A673 (cell line): ENCODE results near the gene PDHB. TPM values are rescaled to one million over a fixed set of nuclear protein-coding genes. Genes with fewer than 3 reads are reported as not detected.

Source experiments
- BruUV-seq: library from RNA; stranded (reverse); fragments of 400-500 nt; replicated peaks from 2 replicates; lab custom pipeline; 2021; lab: Mats Ljungman, UMichigan
- CTCF ChIA-PET: fragments of 300-600 bp; sonication (Branson Sonifier 250); formaldehyde crosslinking; loops from one replicate; lab custom pipeline; 2022; ENCODE audit warnings: antibody characterized with exemption; lab: Charles Lee
- POLR2A ChIA-PET: fragments of 300-600 bp; sonication (Branson Sonifier 250); formaldehyde crosslinking; loops from one replicate; lab custom pipeline; 2022; ENCODE audit warnings: antibody characterized with exemption; ENCODE audit not compliant: low non-redundant PET; lab: Charles Lee
- DNase-seq: peaks from one replicate; pipeline ENCODE4 v3.0.0-alpha.2; 2015; ENCODE audit warnings: low spot score
- H3K27ac ChIP-seq: fragments of 200-600 bp; sonication (generic); 2 replicates; pipeline ENCODE4 v1.5.1; 2016; ENCODE audit warnings: mixed run types, low read depth, mild to moderate bottlenecking, mixed read lengths, antibody characterized with exemption, low read length; ENCODE audit not compliant: poor library complexity, severe bottlenecking
- H3K27me3 ChIP-seq: fragments of 200-600 bp; sonication (generic); replicated peaks from 2 replicates; pipeline ENCODE4 v1.6.1; 2017; ENCODE audit warnings: mixed run types, low read depth, mild to moderate bottlenecking, mixed read lengths, antibody characterized with exemption, low read length; ENCODE audit not compliant: insufficient read depth, poor library complexity
- H3K36me3 ChIP-seq: fragments of 200-600 bp; sonication (generic); 2 replicates; pipeline ENCODE4 v1.6.1; 2016; ENCODE audit warnings: mixed run types, mild to moderate bottlenecking, mixed read lengths, antibody characterized with exemption, low read length; ENCODE audit not compliant: insufficient read depth, poor library complexity, severe bottlenecking
- H3K4me1 ChIP-seq: fragments of 200-600 bp; sonication (generic); 2 replicates; pipeline ENCODE4 v1.6.1; 2017; ENCODE audit warnings: mixed run types, mild to moderate bottlenecking, mixed read lengths, antibody characterized with exemption, low read length; ENCODE audit not compliant: insufficient read depth, poor library complexity, severe bottlenecking
- H3K4me3 ChIP-seq: fragments of 200-600 bp; sonication (generic); 2 replicates; pipeline ENCODE4 v1.5.1; 2016; ENCODE audit warnings: low read depth, mixed run types, mild to moderate bottlenecking, mixed read lengths, low read length; ENCODE audit not compliant: poor library complexity, severe bottlenecking
- H3K9me3 ChIP-seq: fragments of 200-600 bp; sonication (generic); 2 replicates; pipeline ENCODE4 v1.6.1; 2016; ENCODE audit warnings: mixed run types, low read depth, mild to moderate bottlenecking, mixed read lengths, antibody characterized with exemption, low read length; ENCODE audit not compliant: poor library complexity, severe bottlenecking
- CTCF ChIP-seq: fragments of 300-800, 200-600 bp; sonication (generic); conservative IDR thresholded peaks from 2 replicates; pipeline ENCODE4 v1.5.1; 2017; ENCODE audit warnings: low read depth, mild to moderate bottlenecking, antibody characterized with exemption, low read length, moderate library complexity, mixed read lengths
- EZH2 ChIP-seq: fragments of 200-600 bp; sonication (generic); IDR thresholded peaks from 2 replicates; pipeline ENCODE4 v1.6.1; 2017; ENCODE audit warnings: borderline replicate concordance, low read depth, mild to moderate bottlenecking, mixed read lengths, antibody characterized with exemption, low read length; ENCODE audit not compliant: poor library complexity, severe bottlenecking
- intact Hi-C: fragments of 100-400 bp; cut with micrococcal nuclease; formaldehyde crosslinking; loops from one replicate; pipeline ENCODE4 v1.10.0; 2022; ENCODE audit not compliant: unreplicated experiment
- total RNA-seq: library from RNA; stranded (reverse); gene quantifications from 2 replicates; pipeline ENCODE4 v1.2.3, GENCODE V29; 2021

Gene PDHB
- total RNA-seq, 1 experiment from 2014 or later, result 56.0 TPM

GRCh38 chr3:58386626-58387365 lies 46.8 kb downstream of the PDHB start:
- Histone ChIP-seq H3K4me3 (no peak overlapping the region), H3K36me3 (no peaks in the 10 kb centered on the region), H3K9me3 (no peaks in the 10 kb centered on the region), H3K27ac (peak overlapping the region; percentile 84), H3K4me1 (peaks cover 47% of the 10 kb centered on the region), H3K27me3 (no peaks in the 10 kb centered on the region)
- BruUV-seq, result no TSS peak
- no peak for TF ChIP-seq EZH2
- TF ChIP-seq CTCF, result no peak
- CTCF ChIA-PET, result no interaction called here
- intact Hi-C loops, result loop anchor here (5.0 kb wide), 1 partner anchor 54 kb away; the partner anchor contains the start of gene PXK
- POLR2A ChIA-PET, result no interaction called here
- DNase-seq, result peak; percentile 50

GRCh38 chr3:58384381-58385090 lies 49.1 kb downstream of the PDHB start:
- no peak for TF ChIP-seq CTCF
- Histone ChIP-seq H3K27ac (no peak overlapping the region), H3K4me1 (peaks cover 32% of the 10 kb centered on the region), H3K4me3 (no peak overlapping the region), H3K9me3 (no peaks in the 10 kb centered on the region), H3K27me3 (no peaks in the 10 kb centered on the region), H3K36me3 (no peaks in the 10 kb centered on the region)
- no TSS peak for BruUV-seq
- ChIA-PET CTCF (no interaction called here), POLR2A (no interaction called here)
- intact Hi-C loops, result loop anchor here (5.0 kb wide), 1 partner anchor 52 kb away; the partner anchor contains the start of gene PXK
- DNase-seq, result no peak

GRCh38 chr3:58383904-58384303 lies 49.7 kb downstream of the PDHB start:
- H3K27me3 ChIP-seq, result no peaks in the 10 kb centered on the region
- CTCF ChIA-PET, result no interaction called here

More at GRCh38 chr3:58383904-58384303, 49.7 kb downstream of the PDHB start:
- POLR2A ChIA-PET, result no interaction called here
- no peaks in the 10 kb centered on the region for H3K36me3 ChIP-seq
- TF ChIP-seq CTCF (no peak), EZH2 (no peak)
- H3K9me3 ChIP-seq, result no peaks in the 10 kb centered on the region
- peaks cover 27% of the 10 kb centered on the region for H3K4me1 ChIP-seq
- intact Hi-C loops, result no loop called here
- H3K4me3 ChIP-seq, result no peak overlapping the region
- DNase-seq, result peak; percentile 6
- H3K27ac ChIP-seq, result no peak overlapping the region
- no TSS peak for BruUV-seq
